Thyroid gland (tissue), 4 donors: ENCODE results near the gene RANBP10. TPM values are rescaled to one million over a fixed set of nuclear protein-coding genes. Genes with fewer than 3 reads are reported as not detected.

Experiments used
- DNase-seq, 2 donors: peaks; one replicate each; pipeline ENCODE4 v3.0.0-alpha.2; 2019
- H3K27ac ChIP-seq, 3 donors: fragments of 200-600 bp; sonication (generic); 1 replicate in 2 of 3; 2 replicates in 1 of 3; pipeline ENCODE4 v1.5.1; 2016 to 2019; ENCODE audit warnings: mild to moderate bottlenecking in 1 of 3, moderate library complexity in 1 of 3
- H3K27me3 ChIP-seq: fragments of 200-600 bp; sonication (generic); one replicate; pipeline ENCODE4 v1.5.1; 2019
- H3K36me3 ChIP-seq, 2 donors: fragments of 200-600 bp; sonication (generic); one replicate each; pipeline ENCODE4 v1.5.1; 2016 to 2019
- H3K4me1 ChIP-seq, 2 donors: fragments of 200-600 bp; sonication (generic); one replicate each; pipeline ENCODE4 v1.5.1; 2017 to 2019
- H3K4me3 ChIP-seq, 3 donors: fragments of 200-600 bp; sonication (generic); replicated peaks in 1 of 3; 1 replicate in 2 of 3; 2 replicates in 1 of 3; pipeline ENCODE4 v1.5.1; 2016; ENCODE audit warnings: mild to moderate bottlenecking in 1 of 3
- H3K9me3 ChIP-seq: fragments of 200-600 bp; sonication (generic); one replicate; pipeline ENCODE4 v1.5.1; 2017
- POLR2A ChIP-seq, 2 donors: fragments of 450-650 bp; IDR thresholded peaks; one replicate each; pipeline ENCODE4 v1.6.1; 2017; ENCODE audit warnings: antibody characterized with exemption in 2 of 2, mild to moderate bottlenecking in 2 of 2, moderate library complexity in 1 of 2
- WGBS, 2 donors: methylation state at CpG; one replicate each; pipeline ENCODE4 v1.1.5; 2017; 5-methylcytosine and 5-hydroxymethylcytosine counted together
- intact Hi-C: fragments of 100-400 bp; cut with DNase I; formaldehyde crosslinking; loops from one replicate; pipeline ENCODE4 v1.15.1; 2023
- total RNA-seq, 4 donors: library from RNA; depleted of rRNA; stranded (reverse); fragments of >200 nt; gene quantifications; one replicate each; pipeline ENCODE4 v1.2.3, GENCODE V29; 2016
- TF ChIP-seq, protein P1 (sequence below), 6 experiments: fragments of 200-600 bp in 3 of 6; fragments of 450-650 bp in 3 of 6; sonication (generic) in 3 of 6; IDR thresholded peaks; one replicate each; pipeline ENCODE4 v1.5.1; 2016 to 2019; ENCODE audit warnings: antibody characterized with exemption in 6 of 6, mild to moderate bottlenecking in 2 of 6, inconsistent platforms in 1 of 6, moderate library complexity in 1 of 6

Gene RANBP10
- total RNA-seq, 4 donors from 2014 or later = 9.2 to 13.0 (median 11.0) TPM

DNA sequence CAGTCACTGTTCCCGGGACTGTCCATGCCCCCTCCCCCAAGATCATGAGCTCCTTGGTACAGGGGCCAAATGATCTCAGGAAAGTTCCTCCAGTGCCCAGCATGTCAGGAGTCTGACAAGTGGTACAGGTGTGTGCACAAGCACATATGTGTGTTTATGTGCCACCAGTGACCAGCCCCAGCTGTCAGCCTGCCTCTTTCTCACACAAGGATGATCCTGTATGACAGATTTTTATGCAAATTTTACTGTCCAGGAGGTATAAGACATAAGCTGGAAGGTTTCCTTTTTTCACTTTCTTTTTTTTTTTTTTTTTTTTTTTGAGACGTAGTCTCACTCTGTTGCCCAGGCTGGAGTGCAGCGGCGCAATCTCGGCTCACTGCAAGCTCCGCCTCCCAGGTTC, 55.9 kb downstream of the RANBP10 start:
- Histone ChIP-seq H3K4me3 (no peak overlapping the region), H3K4me1 (no peaks in the 10 kb centered on the region), H3K9me3 (no peaks in the 10 kb centered on the region), H3K27me3 (no peaks in the 10 kb centered on the region), H3K27ac (no peak overlapping the region), H3K36me3 (no peaks in the 10 kb centered on the region)
- intact Hi-C loops = no loop called here
- whole genome bisulfite sequencing, 2 donors = 86 to 96% methylated on average over 6 of the region's 6 CpGs
- TF ChIP-seq, protein P1, sequence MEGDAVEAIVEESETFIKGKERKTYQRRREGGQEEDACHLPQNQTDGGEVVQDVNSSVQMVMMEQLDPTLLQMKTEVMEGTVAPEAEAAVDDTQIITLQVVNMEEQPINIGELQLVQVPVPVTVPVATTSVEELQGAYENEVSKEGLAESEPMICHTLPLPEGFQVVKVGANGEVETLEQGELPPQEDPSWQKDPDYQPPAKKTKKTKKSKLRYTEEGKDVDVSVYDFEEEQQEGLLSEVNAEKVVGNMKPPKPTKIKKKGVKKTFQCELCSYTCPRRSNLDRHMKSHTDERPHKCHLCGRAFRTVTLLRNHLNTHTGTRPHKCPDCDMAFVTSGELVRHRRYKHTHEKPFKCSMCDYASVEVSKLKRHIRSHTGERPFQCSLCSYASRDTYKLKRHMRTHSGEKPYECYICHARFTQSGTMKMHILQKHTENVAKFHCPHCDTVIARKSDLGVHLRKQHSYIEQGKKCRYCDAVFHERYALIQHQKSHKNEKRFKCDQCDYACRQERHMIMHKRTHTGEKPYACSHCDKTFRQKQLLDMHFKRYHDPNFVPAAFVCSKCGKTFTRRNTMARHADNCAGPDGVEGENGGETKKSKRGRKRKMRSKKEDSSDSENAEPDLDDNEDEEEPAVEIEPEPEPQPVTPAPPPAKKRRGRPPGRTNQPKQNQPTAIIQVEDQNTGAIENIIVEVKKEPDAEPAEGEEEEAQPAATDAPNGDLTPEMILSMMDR (IDR thresholded peaks at IDR 0.05) = no peak
- TF ChIP-seq POLR2A (IDR thresholded peaks at IDR 0.05) = no peak
- DNase-seq = no peak

GRCh38 chr16:67749436-67750078, 56.8 kb downstream of the RANBP10 start:
- DNase-seq = no peak
- Histone ChIP-seq H3K4me1 (no peaks in the 10 kb centered on the region), H3K4me3 (no peak overlapping the region), H3K27me3 (no peaks in the 10 kb centered on the region), H3K9me3 (no peaks in the 10 kb centered on the region), H3K36me3 (no peaks in the 10 kb centered on the region), H3K27ac (no peak overlapping the region)
- WGBS, 2 donors = 100% methylated on average over 2 to 3 of the region's 3 CpGs
- intact Hi-C loops = no loop called here
- TF ChIP-seq, protein P1 (IDR thresholded peaks at IDR 0.05) = no peak
- no peak for TF ChIP-seq POLR2A (IDR thresholded peaks at IDR 0.05)

- WGBS, 2 donors = 97 to 98% methylated on average over 3 of the region's 3 CpGs
- no peak for DNase-seq
- H3K27ac ChIP-seq = no peak overlapping the region
- H3K4me3 ChIP-seq = no peak overlapping the region
- H3K27me3 ChIP-seq = no peaks in the 10 kb centered on the region
- H3K36me3 ChIP-seq = peaks cover 4% of the 10 kb centered on the region in 2 donors
- H3K9me3 ChIP-seq = no peaks in the 10 kb centered on the region
- H3K4me1 ChIP-seq = no peaks in the 10 kb centered on the region
- TF ChIP-seq, protein P1 (IDR thresholded peaks at IDR 0.05) = no peak
- no peak for TF ChIP-seq POLR2A (IDR thresholded peaks at IDR 0.05)
- intact Hi-C loops = no loop called here
Observed at GRCh38 chr16:67748834-67749233, 57.5 kb downstream of the RANBP10 start.

GRCh38 chr16:67746846-67747245, 59.5 kb downstream of the RANBP10 start:
- Histone ChIP-seq H3K4me3 (no peak overlapping the region), H3K4me1 (no peaks in the 10 kb centered on the region), H3K27ac (no peak overlapping the region), H3K36me3 (peaks cover 10 to 11% of the 10 kb centered on the region in 2 donors), H3K9me3 (no peaks in the 10 kb centered on the region), H3K27me3 (no peaks in the 10 kb centered on the region)
- DNase-seq = no peak
- TF ChIP-seq POLR2A (IDR thresholded peaks at IDR 0.05) = no peak
- TF ChIP-seq, protein P1 (IDR thresholded peaks at IDR 0.05) = no peak
- intact Hi-C loops = no loop called here

- H3K4me1 ChIP-seq = no peaks in the 10 kb centered on the region
- H3K27ac ChIP-seq = no peak overlapping the region
- H3K9me3 ChIP-seq = no peaks in the 10 kb centered on the region
- H3K36me3 ChIP-seq = peaks cover 11 to 14% of the 10 kb centered on the region in 2 donors
- no peaks in the 10 kb centered on the region for H3K27me3 ChIP-seq
- TF ChIP-seq, protein P1 (IDR thresholded peaks at IDR 0.05) = no peak
- TF ChIP-seq POLR2A (IDR thresholded peaks at IDR 0.05) = no peak
- 88 to 90% methylated on average over 4 of the region's 4 CpGs for WGBS, 2 donors
- intact Hi-C loops = no loop called here
- no peak for DNase-seq
- H3K4me3 ChIP-seq = no peak overlapping the region
Observed at GRCh38 chr16:67741118-67741517, 65.2 kb downstream of the RANBP10 start.
